ENCODE measurements around the gene CEP350.

DNA sequence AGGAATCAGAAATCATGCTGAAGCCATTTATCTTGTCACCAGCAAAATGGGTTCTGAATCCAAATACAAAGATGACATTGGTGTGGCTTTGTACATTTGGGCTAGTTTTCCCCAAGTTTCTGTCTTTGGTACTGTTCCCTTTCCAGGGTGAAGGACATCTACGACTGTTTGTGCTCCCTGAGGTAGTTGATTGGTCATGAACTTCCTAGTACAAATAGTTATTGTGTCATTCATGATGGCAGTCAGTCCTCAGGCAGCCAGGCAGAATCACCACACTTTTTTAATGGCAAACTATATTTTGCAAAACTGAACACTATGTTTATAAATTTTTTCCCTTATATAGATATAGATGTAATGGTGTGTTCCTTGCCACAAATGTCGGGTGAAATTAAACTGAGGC lies 46.0 kb downstream of the CEP350 start:
- TF ChIP-seq, protein P1, sequence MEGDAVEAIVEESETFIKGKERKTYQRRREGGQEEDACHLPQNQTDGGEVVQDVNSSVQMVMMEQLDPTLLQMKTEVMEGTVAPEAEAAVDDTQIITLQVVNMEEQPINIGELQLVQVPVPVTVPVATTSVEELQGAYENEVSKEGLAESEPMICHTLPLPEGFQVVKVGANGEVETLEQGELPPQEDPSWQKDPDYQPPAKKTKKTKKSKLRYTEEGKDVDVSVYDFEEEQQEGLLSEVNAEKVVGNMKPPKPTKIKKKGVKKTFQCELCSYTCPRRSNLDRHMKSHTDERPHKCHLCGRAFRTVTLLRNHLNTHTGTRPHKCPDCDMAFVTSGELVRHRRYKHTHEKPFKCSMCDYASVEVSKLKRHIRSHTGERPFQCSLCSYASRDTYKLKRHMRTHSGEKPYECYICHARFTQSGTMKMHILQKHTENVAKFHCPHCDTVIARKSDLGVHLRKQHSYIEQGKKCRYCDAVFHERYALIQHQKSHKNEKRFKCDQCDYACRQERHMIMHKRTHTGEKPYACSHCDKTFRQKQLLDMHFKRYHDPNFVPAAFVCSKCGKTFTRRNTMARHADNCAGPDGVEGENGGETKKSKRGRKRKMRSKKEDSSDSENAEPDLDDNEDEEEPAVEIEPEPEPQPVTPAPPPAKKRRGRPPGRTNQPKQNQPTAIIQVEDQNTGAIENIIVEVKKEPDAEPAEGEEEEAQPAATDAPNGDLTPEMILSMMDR (optimal IDR thresholded peaks at IDR 0.05 in 1 of 3, IDR thresholded peaks at IDR 0.05 in 1 of 3, conservative IDR thresholded peaks at IDR 0.05 in 1 of 3; ENCODE audit: extremely low read depth in 1 of 3, insufficient read depth in 2 of 3, low read length in 3 of 3), result no peak
- no peak for TF ChIP-seq EZH2 (IDR thresholded peaks at IDR 0.05; ENCODE audit: low read length)

All from keratinocyte (primary cell).